HCT116 (cell line): ENCODE measurements around the gene MAP2K3. TPM values are rescaled to one million over a fixed set of nuclear protein-coding genes. Genes with fewer than 3 reads are reported as not detected.

Source experiments
- ATAC-seq: fragments of 200-7000 bp; cut with Tn5 transposase; 2 replicates; pipeline ENCODE4 v1.9.1; 2020; ENCODE audit warnings: mild to moderate bottlenecking, moderate library complexity
- BruUV-seq: library from RNA; stranded (reverse); fragments of 400-500 nt; replicated peaks from 2 replicates; lab custom pipeline; 2021; lab: Mats Ljungman, UMichigan
- CTCF ChIA-PET: fragments of 300-600 bp; sonication (Branson Sonifier 250); formaldehyde crosslinking; loops from one replicate; lab custom pipeline; 2021; ENCODE audit warnings: antibody characterized with exemption; lab: Charles Lee
- POLR2A ChIA-PET: fragments of 300-600, 350-600 bp; sonication (Branson Sonifier 250); formaldehyde crosslinking; loops from one replicate; lab custom pipeline; 2021; ENCODE audit warnings: antibody characterized with exemption; lab: Charles Lee
- RAD21 ChIA-PET, 2 experiments: fragments of 300-600 bp; sonication (Branson Sonifier 250); formaldehyde crosslinking; loops; one replicate each; lab custom pipeline; 2023; ENCODE audit warnings: low total read pairs in 2 of 2; ENCODE audit not compliant: uncharacterized antibody in 2 of 2, unreplicated experiment in 2 of 2, low non-redundant PET in 1 of 2; lab: Charles Lee
- DNase-seq: peaks from one replicate; pipeline ENCODE4 v3.0.0-alpha.2; 2010; ENCODE audit warnings: low read depth, low spot score
- H2AFZ ChIP-seq: fragments of 200-600 bp; shearing (Covaris generic), sonication (generic); 2 replicates; pipeline ENCODE4 v1.6.1; 2017; ENCODE audit warnings: low read depth, mixed run types, mixed read lengths, antibody characterized with exemption, low read length; ENCODE audit not compliant: poor library complexity, severe bottlenecking
- H3K27ac ChIP-seq: 2 replicates; pipeline ENCODE4 v1.5.1; 2012; ENCODE audit warnings: low read depth, low read length
- H3K27me3 ChIP-seq: fragments of 200-600 bp; sonication (generic); 2 replicates; pipeline ENCODE4 v1.6.1; 2016; ENCODE audit warnings: mixed run types, low read length, mixed read lengths; ENCODE audit not compliant: insufficient read depth
- H3K36me3 ChIP-seq, 2 experiments: fragments of 200-500 bp in 1 of 2; fragments of 200-600 bp in 1 of 2; sonication (Bioruptor generic) in 1 of 2; sonication (generic) in 1 of 2; 2 replicates each; pipeline versions ENCODE4 v1.5.1 to v1.6.1; 2014 to 2016; ENCODE audit warnings: low read length in 2 of 2, inconsistent platforms in 1 of 2, mixed read lengths in 1 of 2, mixed run types in 1 of 2; ENCODE audit not compliant: insufficient read depth in 2 of 2, control insufficient read depth in 1 of 2
- H3K4me1 ChIP-seq, 2 experiments: fragments of 200-600 bp in 1 of 2; sonication (generic) in 1 of 2; 2 replicates each; pipeline versions ENCODE4 v1.5.1 to v1.6.1; 2012 to 2017; ENCODE audit warnings: low read length in 2 of 2, inconsistent platforms in 1 of 2, mild to moderate bottlenecking in 1 of 2, mixed read lengths in 1 of 2, mixed run types in 1 of 2, moderate library complexity in 1 of 2; ENCODE audit not compliant: insufficient read depth in 2 of 2, control insufficient read depth in 1 of 2
- H3K4me2 ChIP-seq: fragments of 200-600 bp; sonication (generic); 2 replicates; pipeline ENCODE4 v1.6.1; 2017; ENCODE audit warnings: mixed run types, low read length, mixed read lengths
- H3K4me3 ChIP-seq, 2 experiments: fragments of 200-600 bp in 1 of 2; sonication (generic) in 1 of 2; replicated peaks in 1 of 2; 2 replicates each; pipeline ENCODE4 v1.5.1; 2011 to 2016; ENCODE audit warnings: low read length in 2 of 2, control low read depth in 1 of 2, low read depth in 1 of 2, mild to moderate bottlenecking in 1 of 2, mixed read lengths in 1 of 2, mixed run types in 1 of 2
- H3K79me2 ChIP-seq: fragments of 200-600 bp; sonication (generic); 2 replicates; pipeline ENCODE4 v1.6.1; 2017; ENCODE audit warnings: mild to moderate bottlenecking, mixed run types, low read length, moderate library complexity, mixed read lengths; ENCODE audit not compliant: insufficient read depth
- H3K9ac ChIP-seq: fragments of 200-600 bp; sonication (generic); 2 replicates; pipeline ENCODE4 v1.6.1; 2016; ENCODE audit warnings: low read length, mixed read lengths
- H3K9me2 ChIP-seq: fragments of 200-600 bp; sonication (generic), shearing (Covaris generic); 2 replicates; pipeline ENCODE4 v1.6.1; 2017; ENCODE audit warnings: mixed run types, mild to moderate bottlenecking, moderate library complexity; ENCODE audit not compliant: insufficient read depth
- H3K9me3 ChIP-seq, 2 experiments: fragments of 200-500 bp in 1 of 2; fragments of 200-600 bp in 1 of 2; sonication (Bioruptor generic) in 1 of 2; sonication (generic) in 1 of 2; 2 replicates each; pipeline ENCODE4 v1.6.1; 2014 to 2017; ENCODE audit warnings: low read length in 2 of 2, mixed read lengths in 2 of 2, inconsistent platforms in 1 of 2, low read depth in 1 of 2, mild to moderate bottlenecking in 1 of 2, mixed run types in 1 of 2, moderate library complexity in 1 of 2; ENCODE audit not compliant: control insufficient read depth in 1 of 2, insufficient read depth in 1 of 2
- H4K20me1 ChIP-seq: fragments of 200-600 bp; sonication (generic), shearing (Covaris generic); 2 replicates; pipeline ENCODE4 v1.6.1; 2017; ENCODE audit warnings: mixed run types, mild to moderate bottlenecking, moderate library complexity; ENCODE audit not compliant: insufficient read depth
- CTCF ChIP-seq, 3 experiments: fragments of 200-600 bp in 1 of 3; sonication (generic) in 1 of 3; IDR thresholded peaks in 2 of 3; conservative IDR thresholded peaks in 1 of 3; 2 replicates each; pipeline ENCODE4 v1.5.1; 2012 to 2017; ENCODE audit warnings: low read depth in 2 of 3, low read length in 2 of 3, antibody characterized with exemption in 1 of 3, borderline replicate concordance in 1 of 3, control low read depth in 1 of 3, mild to moderate bottlenecking in 1 of 3, mixed read lengths in 1 of 3, mixed run types in 1 of 3, moderate library complexity in 1 of 3; ENCODE audit not compliant: insufficient read depth in 1 of 3
- EGR1 ChIP-seq: IDR thresholded peaks from 2 replicates; pipeline ENCODE4 v1.6.1; 2012; ENCODE audit warnings: low read depth
- FOSL1 ChIP-seq: IDR thresholded peaks from 2 replicates; pipeline ENCODE4 v1.6.1; 2012; ENCODE audit warnings: low read depth
- RAD21 ChIP-seq: IDR thresholded peaks from 2 replicates; pipeline ENCODE4 v1.6.1; 2012; ENCODE audit warnings: low read depth, mild to moderate bottlenecking
- SP1 ChIP-seq: IDR thresholded peaks from 2 replicates; pipeline ENCODE4 v1.6.1; 2012; ENCODE audit warnings: low read depth
- TCF7L2 ChIP-seq: IDR thresholded peaks from 2 replicates; pipeline ENCODE4 v1.7.0; 2011; ENCODE audit warnings: borderline replicate concordance, inconsistent platforms; ENCODE audit not compliant: insufficient read depth, insufficient read length; ENCODE audit errors: extremely low read depth
- intact Hi-C: fragments of 100-400 bp; cut with micrococcal nuclease; formaldehyde crosslinking; loops from 2 replicates; pipeline ENCODE4 v1.10.0; 2022
- total RNA-seq: library from RNA; stranded (reverse); gene quantifications from one replicate; pipeline ENCODE4 v1.2.1, GENCODE V29; 2021; ENCODE audit not compliant: unreplicated experiment

The MAP2K3 gene
- total RNA-seq, 1 experiment from 2014 or later: 96.7 TPM

- Histone ChIP-seq H3K79me2 (no peaks in the 10 kb centered on the region), H3K27ac (no peak overlapping the region), H3K9me3 (no peaks in the 10 kb centered on the region), H3K4me3 (no peak overlapping the region), H3K36me3 (no peaks in the 10 kb centered on the region), H3K9ac (no peak overlapping the region), H4K20me1 (no peaks in the 10 kb centered on the region), H3K4me1 (no peaks in the 10 kb centered on the region), H3K9me2 (no peaks in the 10 kb centered on the region), H3K4me2 (no peak overlapping the region), H2AFZ (no peak overlapping the region), H3K27me3 (no peaks in the 10 kb centered on the region)
- RAD21 ChIA-PET: no interaction called here
- BruUV-seq: no TSS peak
- CTCF ChIA-PET: no interaction called here
- POLR2A ChIA-PET: no interaction called here
- no peak for DNase-seq
- ATAC-seq: no peak
- TF ChIP-seq SP1: no peak
- intact Hi-C loops: no loop called here
Measured at GRCh38 chr17:21235921-21236320, 48.6 kb upstream of the MAP2K3 start.

GRCh38 chr17:21239680-21240368 lies 44.7 kb upstream of the MAP2K3 start:
- peak; percentile 81 for ATAC-seq
- Histone ChIP-seq H3K9me2 (no peaks in the 10 kb centered on the region), H4K20me1 (no peaks in the 10 kb centered on the region), H3K4me1 (no peaks in the 10 kb centered on the region), H3K36me3 (no peaks in the 10 kb centered on the region), H3K9ac (no peak overlapping the region), H3K4me3 (no peak overlapping the region), H3K27me3 (no peaks in the 10 kb centered on the region), H2AFZ (no peak overlapping the region), H3K79me2 (no peaks in the 10 kb centered on the region), H3K27ac (no peak overlapping the region), H3K9me3 (no peaks in the 10 kb centered on the region), H3K4me2 (no peak overlapping the region)
- ChIA-PET POLR2A (no interaction called here), RAD21 (no interaction called here), CTCF (interaction anchor here (0.6 to 1.0 kb wide), 4 partner anchors 10 to 118 kb away, joined by 3 to 4 read pairs (median 3); partner anchors contain the start of gene NATD1)
- TF ChIP-seq FOSL1 (no peak), RAD21 (peak; percentile 34), CTCF (IDR thresholded peaks at IDR 0.05 in 2 of 3, conservative IDR thresholded peaks at IDR 0.05 in 1 of 3; ENCODE audit: borderline replicate concordance in 1 of 3, insufficient read depth in 1 of 3, low read depth in 2 of 3, low read length in 2 of 3) (peak; percentile 12 to 62 (median 50); a peak in 4 of 6 replicates), TCF7L2 (no peak), EGR1 (no peak)
- DNase-seq: no peak
- no TSS peak for BruUV-seq
- intact Hi-C loops: no loop called here
